H1 (cell line): ENCODE measurements around the gene SF3B1. TPM values are rescaled to one million over a fixed set of nuclear protein-coding genes. Genes with fewer than 3 reads are reported as not detected.
A peak's percentile ranks its signal among the peaks of the same experiment; 100 is the strongest.

Source experiments
- CHD1 ChIP-seq: IDR thresholded peaks from 2 replicates; pipeline ENCODE4 v1.6.1; 2012; ENCODE audit warnings: low read depth, low read length, improper control_type of control experiment
- MAFK ChIP-seq: IDR thresholded peaks from 2 replicates; pipeline ENCODE4 v1.6.1; 2012; ENCODE audit warnings: low read depth, mild to moderate bottlenecking, improper control_type of control experiment, low read length
- PHF8 ChIP-seq: fragments of 200-600 bp; sonication (generic); conservative IDR thresholded peaks from 2 replicates; pipeline ENCODE4 v1.7.1; 2012; ENCODE audit warnings: low read depth, mild to moderate bottlenecking, inconsistent platforms, low read length, moderate library complexity
- RAD21 ChIP-seq, 2 experiments: IDR thresholded peaks in 1 of 2; conservative IDR thresholded peaks in 1 of 2; 2 replicates each; pipeline ENCODE4 v1.6.1; 2011; ENCODE audit warnings: low read depth in 2 of 2, low read length in 2 of 2, improper control_type of control experiment in 1 of 2, inconsistent platforms in 1 of 2, mild to moderate bottlenecking in 1 of 2, moderate library complexity in 1 of 2
- polyA plus RNA-seq, 7 experiments: library from polyadenylated mRNA; depleted of rRNA in 3 of 7; stranded (reverse) in 5 of 7; unstranded in 2 of 7; fragments of >200 nt in 5 of 7; fragments of 200-250 nt in 2 of 7; gene quantifications; 1 replicate in 5 of 7; 2 replicates in 1 of 7; 4 replicates in 1 of 7; pipeline versions ENCODE4 v1.2.1 to v1.2.3, GENCODE V29; 2011 to 2013; ENCODE audit warnings: missing spikeins in 2 of 7, mixed read lengths in 2 of 7
- total RNA-seq: library from RNA; stranded (reverse); fragmentation: NEBNext Ultra II Directional; extraction: Animal tissue kit (Norgen Biotek cat#: 25700); gene quantifications from 2 replicates; pipeline ENCODE4 v1.2.1, GENCODE V29; 2021

The SF3B1 gene
- total and polyA plus RNA-seq, 2 of the 8 experiments (the other 6 are each of a cell fraction or from before 2014, with no cell fraction given), result 320 to 403 TPM

GRCh38 chr2:197383825-197384224, 51.0 kb downstream of the SF3B1 start (continued):
- peak in 1 of 2 experiments; percentile 40; a peak in 3 of 4 replicates for TF ChIP-seq RAD21 (IDR thresholded peaks at IDR 0.05 in 1 of 2, conservative IDR thresholded peaks at IDR 0.05 in 1 of 2; ENCODE audit: low read depth in 2 of 2, low read length in 2 of 2)
- no peak for TF ChIP-seq PHF8
- no peak for TF ChIP-seq CHD1
- no peak for TF ChIP-seq MAFK
